ENCODE measurements around the gene GLDN. TPM values are rescaled to one million over a fixed set of nuclear protein-coding genes. Genes with fewer than 3 reads are reported as not detected.

Gene GLDN
- total and polyA plus RNA-seq, 2 experiments from 2014 or later, result 0.32 to 1.2 TPM

- Mint-ChIP-seq H3K27me3 (ENCODE audit: insufficient read depth, low read depth, poor library complexity) (peaks cover 3% of the 10 kb centered on the region), H3K9me3 (no peaks in the 10 kb centered on the region), H3K4me1 (peaks cover 9% of the 10 kb centered on the region; the same call in 2 of the 3 replicates), H3K27ac (no peak overlapping the region), H3K36me3 (ENCODE audit: low read depth) (no peaks in the 10 kb centered on the region), H3K4me3 (no peak overlapping the region)
- DNase-seq (ENCODE audit: low spot score), result no peak
- no peak overlapping the region for H2AFZ ChIP-seq
- H3K36me3 ChIP-seq (ENCODE audit: insufficient read depth), result no peaks in the 10 kb centered on the region
- peaks cover 4% of the 10 kb centered on the region for H3K9me2 ChIP-seq (ENCODE audit: insufficient read depth)
- no peaks in the 10 kb centered on the region for H3F3A ChIP-seq (replicated peaks; ENCODE audit: low read depth)
- H3K79me2 ChIP-seq (replicated peaks; ENCODE audit: insufficient read depth), result no peaks in the 10 kb centered on the region
- no peak for TF ChIP-seq NANOG (IDR thresholded peaks at IDR 0.05; ENCODE audit: borderline replicate concordance)
- TF ChIP-seq ZNF331 (CRISPR knock-in tag; IDR thresholded peaks at IDR 0.05; ENCODE audit: low read depth), result no peak
- no peak for TF ChIP-seq ZNF114 (CRISPR knock-in tag; IDR thresholded peaks at IDR 0.05)
- no peak for TF ChIP-seq EZH2 (IDR thresholded peaks at IDR 0.05; ENCODE audit: low read depth, unreplicated experiment)
- no peak for TF ChIP-seq CREB1 (CRISPR knock-in tag; IDR thresholded peaks at IDR 0.05; ENCODE audit: low read depth)
- TF ChIP-seq ETS1 (IDR thresholded peaks at IDR 0.05), result no peak
- no peak for TF ChIP-seq CTCF (conservative IDR thresholded peaks at IDR 0.05; ENCODE audit: low read depth in 2 of 2)
- no peak for TF ChIP-seq POLR2AphosphoS5 (IDR thresholded peaks at IDR 0.05; ENCODE audit: low read depth)
- TF ChIP-seq STAT1 (IDR thresholded peaks at IDR 0.05; ENCODE audit: unreplicated experiment), result no peak
- TF ChIP-seq EZH2phosphoT487 (IDR thresholded peaks at IDR 0.05; ENCODE audit: unreplicated experiment), result no peak
- TF ChIP-seq JUNB (IDR thresholded peaks at IDR 0.05; ENCODE audit: unreplicated experiment), result no peak
- TF ChIP-seq, protein P1, sequence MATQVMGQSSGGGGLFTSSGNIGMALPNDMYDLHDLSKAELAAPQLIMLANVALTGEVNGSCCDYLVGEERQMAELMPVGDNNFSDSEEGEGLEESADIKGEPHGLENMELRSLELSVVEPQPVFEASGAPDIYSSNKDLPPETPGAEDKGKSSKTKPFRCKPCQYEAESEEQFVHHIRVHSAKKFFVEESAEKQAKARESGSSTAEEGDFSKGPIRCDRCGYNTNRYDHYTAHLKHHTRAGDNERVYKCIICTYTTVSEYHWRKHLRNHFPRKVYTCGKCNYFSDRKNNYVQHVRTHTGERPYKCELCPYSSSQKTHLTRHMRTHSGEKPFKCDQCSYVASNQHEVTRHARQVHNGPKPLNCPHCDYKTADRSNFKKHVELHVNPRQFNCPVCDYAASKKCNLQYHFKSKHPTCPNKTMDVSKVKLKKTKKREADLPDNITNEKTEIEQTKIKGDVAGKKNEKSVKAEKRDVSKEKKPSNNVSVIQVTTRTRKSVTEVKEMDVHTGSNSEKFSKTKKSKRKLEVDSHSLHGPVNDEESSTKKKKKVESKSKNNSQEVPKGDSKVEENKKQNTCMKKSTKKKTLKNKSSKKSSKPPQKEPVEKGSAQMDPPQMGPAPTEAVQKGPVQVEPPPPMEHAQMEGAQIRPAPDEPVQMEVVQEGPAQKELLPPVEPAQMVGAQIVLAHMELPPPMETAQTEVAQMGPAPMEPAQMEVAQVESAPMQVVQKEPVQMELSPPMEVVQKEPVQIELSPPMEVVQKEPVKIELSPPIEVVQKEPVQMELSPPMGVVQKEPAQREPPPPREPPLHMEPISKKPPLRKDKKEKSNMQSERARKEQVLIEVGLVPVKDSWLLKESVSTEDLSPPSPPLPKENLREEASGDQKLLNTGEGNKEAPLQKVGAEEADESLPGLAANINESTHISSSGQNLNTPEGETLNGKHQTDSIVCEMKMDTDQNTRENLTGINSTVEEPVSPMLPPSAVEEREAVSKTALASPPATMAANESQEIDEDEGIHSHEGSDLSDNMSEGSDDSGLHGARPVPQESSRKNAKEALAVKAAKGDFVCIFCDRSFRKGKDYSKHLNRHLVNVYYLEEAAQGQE (IDR thresholded peaks at IDR 0.05; ENCODE audit: unreplicated experiment), result no peak
- TF ChIP-seq, protein P2, sequence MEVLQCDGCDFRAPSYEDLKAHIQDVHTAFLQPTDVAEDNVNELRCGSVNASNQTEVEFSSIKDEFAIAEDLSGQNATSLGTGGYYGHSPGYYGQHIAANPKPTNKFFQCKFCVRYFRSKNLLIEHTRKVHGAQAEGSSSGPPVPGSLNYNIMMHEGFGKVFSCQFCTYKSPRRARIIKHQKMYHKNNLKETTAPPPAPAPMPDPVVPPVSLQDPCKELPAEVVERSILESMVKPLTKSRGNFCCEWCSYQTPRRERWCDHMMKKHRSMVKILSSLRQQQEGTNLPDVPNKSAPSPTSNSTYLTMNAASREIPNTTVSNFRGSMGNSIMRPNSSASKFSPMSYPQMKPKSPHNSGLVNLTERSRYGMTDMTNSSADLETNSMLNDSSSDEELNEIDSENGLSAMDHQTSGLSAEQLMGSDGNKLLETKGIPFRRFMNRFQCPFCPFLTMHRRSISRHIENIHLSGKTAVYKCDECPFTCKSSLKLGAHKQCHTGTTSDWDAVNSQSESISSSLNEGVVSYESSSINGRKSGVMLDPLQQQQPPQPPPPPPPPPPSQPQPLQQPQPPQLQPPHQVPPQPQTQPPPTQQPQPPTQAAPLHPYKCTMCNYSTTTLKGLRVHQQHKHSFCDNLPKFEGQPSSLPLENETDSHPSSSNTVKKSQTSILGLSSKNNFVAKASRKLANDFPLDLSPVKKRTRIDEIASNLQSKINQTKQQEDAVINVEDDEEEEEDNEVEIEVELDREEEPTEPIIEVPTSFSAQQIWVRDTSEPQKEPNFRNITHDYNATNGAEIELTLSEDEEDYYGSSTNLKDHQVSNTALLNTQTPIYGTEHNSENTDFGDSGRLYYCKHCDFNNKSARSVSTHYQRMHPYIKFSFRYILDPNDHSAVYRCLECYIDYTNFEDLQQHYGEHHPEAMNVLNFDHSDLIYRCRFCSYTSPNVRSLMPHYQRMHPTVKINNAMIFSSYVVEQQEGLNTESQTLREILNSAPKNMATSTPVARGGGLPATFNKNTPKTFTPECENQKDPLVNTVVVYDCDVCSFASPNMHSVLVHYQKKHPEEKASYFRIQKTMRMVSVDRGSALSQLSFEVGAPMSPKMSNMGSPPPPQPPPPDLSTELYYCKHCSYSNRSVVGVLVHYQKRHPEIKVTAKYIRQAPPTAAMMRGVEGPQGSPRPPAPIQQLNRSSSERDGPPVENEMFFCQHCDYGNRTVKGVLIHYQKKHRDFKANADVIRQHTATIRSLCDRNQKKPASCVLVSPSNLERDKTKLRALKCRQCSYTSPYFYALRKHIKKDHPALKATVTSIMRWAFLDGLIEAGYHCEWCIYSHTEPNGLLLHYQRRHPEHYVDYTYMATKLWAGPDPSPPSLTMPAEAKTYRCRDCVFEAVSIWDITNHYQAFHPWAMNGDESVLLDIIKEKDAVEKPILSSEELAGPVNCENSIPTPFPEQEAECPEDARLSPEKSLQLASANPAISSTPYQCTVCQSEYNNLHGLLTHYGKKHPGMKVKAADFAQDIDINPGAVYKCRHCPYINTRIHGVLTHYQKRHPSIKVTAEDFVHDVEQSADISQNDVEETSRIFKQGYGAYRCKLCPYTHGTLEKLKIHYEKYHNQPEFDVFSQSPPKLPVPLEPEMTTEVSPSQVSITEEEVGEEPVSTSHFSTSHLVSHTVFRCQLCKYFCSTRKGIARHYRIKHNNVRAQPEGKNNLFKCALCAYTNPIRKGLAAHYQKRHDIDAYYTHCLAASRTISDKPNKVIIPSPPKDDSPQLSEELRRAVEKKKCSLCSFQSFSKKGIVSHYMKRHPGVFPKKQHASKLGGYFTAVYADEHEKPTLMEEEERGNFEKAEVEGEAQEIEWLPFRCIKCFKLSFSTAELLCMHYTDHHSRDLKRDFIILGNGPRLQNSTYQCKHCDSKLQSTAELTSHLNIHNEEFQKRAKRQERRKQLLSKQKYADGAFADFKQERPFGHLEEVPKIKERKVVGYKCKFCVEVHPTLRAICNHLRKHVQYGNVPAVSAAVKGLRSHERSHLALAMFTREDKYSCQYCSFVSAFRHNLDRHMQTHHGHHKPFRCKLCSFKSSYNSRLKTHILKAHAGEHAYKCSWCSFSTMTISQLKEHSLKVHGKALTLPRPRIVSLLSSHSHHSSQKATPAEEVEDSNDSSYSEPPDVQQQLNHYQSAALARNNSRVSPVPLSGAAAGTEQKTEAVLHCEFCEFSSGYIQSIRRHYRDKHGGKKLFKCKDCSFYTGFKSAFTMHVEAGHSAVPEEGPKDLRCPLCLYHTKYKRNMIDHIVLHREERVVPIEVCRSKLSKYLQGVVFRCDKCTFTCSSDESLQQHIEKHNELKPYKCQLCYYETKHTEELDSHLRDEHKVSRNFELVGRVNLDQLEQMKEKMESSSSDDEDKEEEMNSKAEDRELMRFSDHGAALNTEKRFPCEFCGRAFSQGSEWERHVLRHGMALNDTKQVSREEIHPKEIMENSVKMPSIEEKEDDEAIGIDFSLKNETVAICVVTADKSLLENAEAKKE (CRISPR knock-in tag; IDR thresholded peaks at IDR 0.05), result no peak
- H4K20me1 ChIP-seq (replicated peaks; ENCODE audit: insufficient read depth), result no peaks in the 10 kb centered on the region
- no peak for ATAC-seq
- no peak overlapping the region for H3K4me2 ChIP-seq
- no peak overlapping the region for H3K27ac ChIP-seq (ENCODE audit: low read depth)
- no peaks in the 10 kb centered on the region for H3K27me3 ChIP-seq (ENCODE audit: insufficient read depth)
- no peak overlapping the region for H3K4me3 ChIP-seq
- no peaks in the 10 kb centered on the region for H3K4me1 ChIP-seq (ENCODE audit: insufficient read depth)
These were observed 16.3 kb upstream of the GLDN start for GRCh38 chr15:51325167-51325566.

Data from GM23338 (cell line).